Choroid plexus epithelial cell (primary cell): ENCODE data around the gene SHC3.

Experiments used
- DNase-seq: peaks from one replicate; pipeline ENCODE4 v3.0.0-alpha.2; 2010; ENCODE audit warnings: low read depth
- H3K4me3 ChIP-seq: 2 replicates; pipeline ENCODE4 v1.5.1; 2011; ENCODE audit warnings: low read depth, mild to moderate bottlenecking, control low read depth, low read length, moderate library complexity
- TF ChIP-seq, protein P1 (sequence below): conservative IDR thresholded peaks from 2 replicates; pipeline ENCODE4 v1.5.1; 2011; ENCODE audit warnings: low read depth, mild to moderate bottlenecking, control low read depth, inconsistent platforms, low read length, moderate library complexity

SHC3 gene

DNA sequence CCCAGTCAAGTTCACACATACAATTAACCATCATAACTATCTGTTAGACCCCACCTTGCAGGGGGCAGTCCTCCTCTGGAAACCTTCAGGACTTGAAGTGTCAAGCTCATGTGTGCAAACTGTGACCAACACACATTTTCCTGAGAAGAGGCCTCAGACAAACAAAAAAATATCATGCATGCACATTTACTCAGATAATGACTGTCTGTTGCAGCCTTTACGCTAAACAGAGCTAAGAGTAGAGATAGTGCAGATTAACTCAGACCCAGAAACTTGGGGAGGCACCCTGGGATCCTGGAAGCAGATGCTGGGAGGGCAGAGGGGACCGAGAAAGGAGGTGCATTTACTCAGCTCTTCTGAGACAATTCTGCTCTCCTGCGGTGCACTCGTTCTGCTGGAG, 191.0 kb downstream of the SHC3 start:
- H3K4me3 ChIP-seq: no peak overlapping the region
- TF ChIP-seq, protein P1, sequence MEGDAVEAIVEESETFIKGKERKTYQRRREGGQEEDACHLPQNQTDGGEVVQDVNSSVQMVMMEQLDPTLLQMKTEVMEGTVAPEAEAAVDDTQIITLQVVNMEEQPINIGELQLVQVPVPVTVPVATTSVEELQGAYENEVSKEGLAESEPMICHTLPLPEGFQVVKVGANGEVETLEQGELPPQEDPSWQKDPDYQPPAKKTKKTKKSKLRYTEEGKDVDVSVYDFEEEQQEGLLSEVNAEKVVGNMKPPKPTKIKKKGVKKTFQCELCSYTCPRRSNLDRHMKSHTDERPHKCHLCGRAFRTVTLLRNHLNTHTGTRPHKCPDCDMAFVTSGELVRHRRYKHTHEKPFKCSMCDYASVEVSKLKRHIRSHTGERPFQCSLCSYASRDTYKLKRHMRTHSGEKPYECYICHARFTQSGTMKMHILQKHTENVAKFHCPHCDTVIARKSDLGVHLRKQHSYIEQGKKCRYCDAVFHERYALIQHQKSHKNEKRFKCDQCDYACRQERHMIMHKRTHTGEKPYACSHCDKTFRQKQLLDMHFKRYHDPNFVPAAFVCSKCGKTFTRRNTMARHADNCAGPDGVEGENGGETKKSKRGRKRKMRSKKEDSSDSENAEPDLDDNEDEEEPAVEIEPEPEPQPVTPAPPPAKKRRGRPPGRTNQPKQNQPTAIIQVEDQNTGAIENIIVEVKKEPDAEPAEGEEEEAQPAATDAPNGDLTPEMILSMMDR: no peak
- DNase-seq: no peak

GRCh38 chr9:88986776-88987175, 191.8 kb downstream of the SHC3 start:
- H3K4me3 ChIP-seq: no peak overlapping the region
- TF ChIP-seq, protein P1: no peak
- no peak for DNase-seq

DNA sequence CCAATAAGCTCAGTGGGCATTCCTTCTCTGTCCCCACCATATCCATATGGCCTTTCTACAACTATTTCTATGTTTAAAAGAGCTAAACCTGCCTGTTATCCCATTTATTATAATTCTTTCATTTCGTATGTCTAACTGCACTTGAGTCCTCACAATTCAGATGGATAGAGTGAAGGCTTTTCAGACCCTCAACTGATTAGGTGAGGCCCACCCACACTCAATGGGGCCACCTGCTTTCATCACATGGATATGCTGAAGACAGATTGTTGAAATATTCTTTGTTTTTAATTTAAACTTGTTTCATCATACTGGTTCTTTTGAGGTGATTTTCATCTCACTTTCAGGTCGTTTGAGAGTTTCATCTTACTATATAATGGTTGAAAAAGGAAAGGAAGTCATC, 193.0 kb downstream of the SHC3 start:
- TF ChIP-seq, protein P1: no peak
- H3K4me3 ChIP-seq: no peak overlapping the region
- no peak for DNase-seq

DNA sequence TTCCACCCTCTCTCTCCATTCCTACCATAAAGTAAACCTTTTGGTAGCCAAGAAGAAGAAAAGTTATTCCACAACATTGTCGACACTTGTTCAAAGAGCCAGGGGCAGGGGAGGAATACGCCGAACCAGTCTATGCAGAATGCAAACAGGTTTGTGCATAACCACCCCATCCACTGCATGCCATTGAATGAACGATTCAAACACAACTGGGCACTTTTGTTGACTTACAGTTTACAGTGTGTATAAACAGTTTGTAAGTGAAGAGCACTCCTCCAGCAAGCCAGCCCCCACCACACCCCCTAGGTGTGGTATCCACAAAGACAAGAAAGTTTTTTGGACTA, 194.1 kb downstream of the SHC3 start:
- H3K4me3 ChIP-seq: no peak overlapping the region
- DNase-seq: no peak
- TF ChIP-seq, protein P1: no peak

GRCh38 chr9:88983865-88984542, 194.6 kb downstream of the SHC3 start:
- no peak overlapping the region for H3K4me3 ChIP-seq
- TF ChIP-seq, protein P1: no peak

DNA sequence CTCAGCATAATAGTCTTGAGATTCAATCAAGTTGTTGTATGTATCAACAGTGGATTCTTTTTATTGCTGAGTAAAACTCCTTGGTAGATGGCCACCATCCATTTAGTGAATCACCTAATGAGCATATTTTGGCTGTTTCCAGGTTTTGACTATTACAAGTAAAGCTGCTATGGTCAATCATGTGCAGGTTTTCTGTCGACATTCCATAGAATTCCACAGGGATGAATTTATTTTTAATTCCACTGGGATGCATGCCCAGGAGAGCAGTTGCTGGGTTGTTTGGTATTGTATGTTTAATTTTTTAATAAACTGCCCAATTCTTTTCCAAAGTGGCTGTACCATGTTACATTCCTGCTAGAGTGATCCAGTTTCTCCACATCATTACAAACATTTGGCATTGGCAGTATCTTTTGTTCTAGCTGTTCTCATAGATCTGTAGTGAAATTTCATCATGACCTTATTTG, 197.8 kb downstream of the SHC3 start:
- TF ChIP-seq, protein P1: no peak
- H3K4me3 ChIP-seq: no peak overlapping the region
- no peak for DNase-seq

More at GRCh38 chr9:88983865-88984542, 194.6 kb downstream of the SHC3 start:
- DNase-seq: no peak

DNA sequence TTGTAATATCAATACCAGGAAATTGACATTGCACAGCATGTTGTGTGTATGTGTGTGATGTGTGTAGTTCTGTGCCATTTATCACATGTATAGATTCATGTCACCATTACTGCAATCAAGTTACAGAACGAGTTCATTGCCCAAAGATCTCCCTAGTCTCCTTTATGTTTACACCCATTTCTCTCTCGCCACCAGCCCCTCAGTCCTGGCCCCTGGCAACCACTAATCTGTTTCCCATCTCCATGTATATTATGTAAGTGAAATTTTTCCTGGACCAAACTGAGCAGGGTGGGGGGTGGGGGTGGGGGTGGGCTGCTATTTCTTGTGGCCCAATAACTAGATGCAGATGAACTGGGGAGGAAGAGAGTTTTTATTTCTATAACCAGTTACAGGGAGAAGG, 198.8 kb downstream of the SHC3 start:
- TF ChIP-seq, protein P1: no peak
- H3K4me3 ChIP-seq: no peak overlapping the region
- no peak for DNase-seq
